Measurements from ENCODE around the gene SERPIND1. TPM values are rescaled to one million over a fixed set of nuclear protein-coding genes. Genes with fewer than 3 reads are reported as not detected.

SERPIND1 gene
- total and polyA plus RNA-seq, 2 experiments from 2014 or later = not detected

- no peak overlapping the region for H3K27ac Mint-ChIP-seq
- no peak overlapping the region for H3K4me3 Mint-ChIP-seq
- no peaks in the 10 kb centered on the region for H3K9me2 ChIP-seq (ENCODE audit: insufficient read depth)
Observed at GRCh38 chr22:20783300-20783673, 9.4 kb downstream of the SERPIND1 start.

GRCh38 chr22:20783844-20784723, 10.2 kb downstream of the SERPIND1 start:
- H3K4me1 ChIP-seq (ENCODE audit: insufficient read depth) = peaks cover 15% of the 10 kb centered on the region
- peak overlapping the region; percentile 57; the same call in 1 of the 2 replicates for H3K4me2 ChIP-seq
- H3F3A ChIP-seq (replicated peaks; ENCODE audit: low read depth) = no peaks in the 10 kb centered on the region
- H2AFZ ChIP-seq = no peak overlapping the region
- H3K4me1 Mint-ChIP-seq = peaks cover 26% of the 10 kb centered on the region
- TF ChIP-seq CTCF (conservative IDR thresholded peaks at IDR 0.05; ENCODE audit: low read depth in 2 of 2) = peak; percentile 68 to 87
- no peak for TF ChIP-seq CREB1 (CRISPR knock-in tag; IDR thresholded peaks at IDR 0.05; ENCODE audit: low read depth)
- no peak overlapping the region for H3K27ac ChIP-seq (ENCODE audit: low read depth)
- peaks cover 3% of the 10 kb centered on the region for H3K27me3 Mint-ChIP-seq (ENCODE audit: insufficient read depth, low read depth, poor library complexity)
- no peaks in the 10 kb centered on the region for H3K27me3 ChIP-seq (ENCODE audit: insufficient read depth)
- no peak overlapping the region for H3K4me3 Mint-ChIP-seq
- no peaks in the 10 kb centered on the region for H3K9me2 ChIP-seq (ENCODE audit: insufficient read depth)
- no peaks in the 10 kb centered on the region for H3K79me2 ChIP-seq (replicated peaks; ENCODE audit: insufficient read depth)
- no peak overlapping the region for H3K4me3 ChIP-seq
- no peaks in the 10 kb centered on the region; the same call in none of the 2 replicates for H4K20me1 ChIP-seq (replicated peaks; ENCODE audit: insufficient read depth)
- DNase-seq (ENCODE audit: low spot score) (peak; percentile 83), ATAC-seq (peak; percentile 88)
- H3K36me3 ChIP-seq (ENCODE audit: insufficient read depth) = no peaks in the 10 kb centered on the region
- H3K36me3 Mint-ChIP-seq (ENCODE audit: low read depth) = no peaks in the 10 kb centered on the region; the same call in 1 of the 3 replicates
- H3K9me3 Mint-ChIP-seq = no peaks in the 10 kb centered on the region
- no peak overlapping the region for H3K27ac Mint-ChIP-seq

More at GRCh38 chr22:20783300-20783673, 9.4 kb downstream of the SERPIND1 start:
- H3K27me3 ChIP-seq (ENCODE audit: insufficient read depth) = no peaks in the 10 kb centered on the region
- Mint-ChIP-seq H3K4me1 (peaks cover 34% of the 10 kb centered on the region), H3K27me3 (ENCODE audit: insufficient read depth, low read depth, poor library complexity) (peaks cover 3% of the 10 kb centered on the region), H3K36me3 (ENCODE audit: low read depth) (no peaks in the 10 kb centered on the region; the same call in 1 of the 3 replicates), H3K9me3 (no peaks in the 10 kb centered on the region)
- no peak overlapping the region for H3K4me2 ChIP-seq
- TF ChIP-seq EZH2 (IDR thresholded peaks at IDR 0.05; ENCODE audit: low read depth, unreplicated experiment) (no peak), ZNF331 (CRISPR knock-in tag; IDR thresholded peaks at IDR 0.05; ENCODE audit: low read depth) (no peak), CTCF (conservative IDR thresholded peaks at IDR 0.05; ENCODE audit: low read depth in 2 of 2) (no peak), ETS1 (IDR thresholded peaks at IDR 0.05) (no peak), EZH2phosphoT487 (IDR thresholded peaks at IDR 0.05; ENCODE audit: unreplicated experiment) (no peak)
- no peak overlapping the region for H3K4me3 ChIP-seq
- H2AFZ ChIP-seq = no peak overlapping the region
- no peak for ATAC-seq
- peaks cover 15% of the 10 kb centered on the region for H3K4me1 ChIP-seq (ENCODE audit: insufficient read depth)
- DNase-seq (ENCODE audit: low spot score) = no peak
- no peaks in the 10 kb centered on the region for H3F3A ChIP-seq (replicated peaks; ENCODE audit: low read depth)
- H3K79me2 ChIP-seq (replicated peaks; ENCODE audit: insufficient read depth) = no peaks in the 10 kb centered on the region
- no peaks in the 10 kb centered on the region; the same call in none of the 2 replicates for H4K20me1 ChIP-seq (replicated peaks; ENCODE audit: insufficient read depth)
- no peaks in the 10 kb centered on the region for H3K36me3 ChIP-seq (ENCODE audit: insufficient read depth)
- H3K27ac ChIP-seq (ENCODE audit: low read depth) = no peak overlapping the region

Measured in GM23338 (cell line).